Right forelimb (tissue), 1 donor: ENCODE measurements around the gene TMPO.
"Not testable (repeated sequence)": the region's sequence is repeated elsewhere in the genome, so short reads cannot be mapped to it uniquely, and the experiment has no call there.

Experiments used
- DNase-seq: peaks from one replicate; pipeline ENCODE4 v3.0.0-alpha.2; 2018

Gene TMPO

DNA sequence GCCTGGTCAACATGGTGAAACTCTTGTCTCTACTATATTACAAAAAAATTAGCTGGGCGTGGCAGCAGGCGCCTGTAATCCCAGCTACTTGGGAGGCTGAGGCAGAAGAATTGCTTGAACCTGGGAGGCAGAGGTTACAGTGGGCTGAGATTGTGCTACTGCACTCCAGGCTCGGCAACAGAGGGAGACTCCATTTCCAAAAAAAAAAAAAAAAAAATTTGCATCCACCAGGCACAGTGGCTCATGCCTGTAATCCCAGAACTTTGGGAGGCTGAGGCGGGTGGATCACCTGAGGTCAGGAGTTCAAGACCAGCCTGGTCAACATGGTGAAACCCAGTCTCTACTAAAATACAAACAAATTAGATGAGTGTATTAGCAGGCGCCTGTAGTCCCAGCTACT is 3.6 kb upstream of the TMPO start:
- not testable (repeated sequence) for DNase-seq

- DNase-seq = no peak
Observed at GRCh38 chr12:98513379-98514322, 1.7 kb upstream of the TMPO start.

DNA sequence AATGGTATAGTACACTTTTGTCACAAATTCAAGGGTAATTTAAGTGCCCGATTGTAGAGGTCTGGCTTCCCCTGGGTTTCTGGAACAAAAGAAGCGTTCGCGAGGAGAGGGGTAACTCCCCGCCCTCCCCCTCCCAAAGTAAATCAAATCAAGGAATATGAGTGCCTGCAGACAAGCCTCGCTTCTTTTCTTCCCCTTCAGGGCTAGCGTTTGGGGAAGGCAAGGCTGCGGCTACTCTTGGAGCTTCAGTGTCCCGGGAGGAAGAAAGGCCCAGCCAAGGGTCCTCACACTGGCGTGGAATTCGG is 456 bp upstream of the TMPO start:
- no peak for DNase-seq

GRCh38 chr12:98516111-98516873 is 902 bp downstream of the TMPO start:
- peak; percentile 82 for DNase-seq

- DNase-seq = no peak
Observed at GRCh38 chr12:98519257-98519907, 4.0 kb downstream of the TMPO start.

DNA sequence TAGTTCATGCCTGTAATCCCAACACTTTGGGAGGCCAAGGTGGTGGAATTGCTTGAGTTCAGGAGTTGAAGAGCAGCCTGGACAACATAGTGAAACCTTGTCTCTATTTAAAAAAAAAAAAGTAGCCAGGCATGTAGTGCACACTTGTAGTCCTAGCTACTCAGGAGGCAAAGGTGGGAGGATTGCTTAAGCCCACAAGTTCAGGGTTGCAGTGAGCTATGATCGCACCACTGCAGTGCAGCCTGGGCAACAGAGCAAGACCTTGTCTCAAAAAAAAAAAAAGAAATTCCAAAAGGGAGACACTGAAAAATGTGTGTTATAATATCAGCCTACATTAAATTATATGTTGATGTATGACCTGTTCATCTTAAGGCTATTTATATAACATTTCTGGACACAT is 14.7 kb downstream of the TMPO start:
- DNase-seq = no peak

DNA sequence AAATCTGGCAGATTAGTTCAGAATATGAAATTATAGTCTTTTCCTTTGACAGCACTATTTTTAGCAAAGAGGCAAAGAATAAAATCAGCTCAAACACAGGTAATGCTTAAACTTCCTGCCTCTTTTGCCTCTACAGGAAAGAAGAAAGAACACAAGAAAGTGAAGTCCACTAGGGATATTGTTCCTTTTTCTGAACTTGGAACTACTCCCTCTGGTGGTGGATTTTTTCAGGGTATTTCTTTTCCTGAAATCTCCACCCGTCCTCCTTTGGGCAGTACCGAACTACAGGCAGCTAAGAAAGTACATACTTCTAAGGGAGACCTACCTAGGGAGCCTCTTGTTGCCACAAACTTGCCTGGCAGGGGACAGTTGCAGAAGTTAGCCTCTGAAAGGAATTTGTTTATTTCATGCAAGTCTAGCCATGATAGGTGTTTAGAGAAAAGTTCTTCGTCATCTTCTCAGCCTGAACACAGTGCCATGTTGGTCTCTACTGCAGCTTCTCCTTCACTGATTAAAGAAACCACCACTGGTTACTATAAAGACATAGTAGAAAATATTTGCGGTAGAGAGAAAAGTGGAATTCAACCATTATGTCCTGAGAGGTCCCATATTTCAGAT is 17.4 kb downstream of the TMPO start:
- DNase-seq = no peak

- no peak for DNase-seq
Observed at GRCh38 chr12:98533723-98534251, 18.4 kb downstream of the TMPO start.

DNA sequence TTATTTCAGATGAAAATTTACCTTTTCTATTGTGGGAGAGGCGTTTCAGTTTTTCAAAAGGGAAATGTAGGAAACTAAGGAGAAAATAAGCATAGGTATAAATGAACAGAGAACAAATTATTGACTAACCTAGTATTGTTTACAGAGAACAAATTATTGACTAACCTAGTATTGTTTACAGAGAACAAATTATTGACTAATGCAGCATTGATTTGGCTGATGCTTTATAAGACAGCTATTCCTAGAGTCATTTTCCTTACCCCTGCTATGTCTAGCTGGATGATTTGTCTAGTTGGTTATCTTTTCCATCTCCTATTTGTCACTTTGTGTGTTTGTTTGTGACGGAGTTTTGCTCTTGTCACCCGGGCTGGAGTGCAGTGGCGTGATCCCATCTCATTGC is 22.6 kb downstream of the TMPO start:
- DNase-seq = no peak

DNA sequence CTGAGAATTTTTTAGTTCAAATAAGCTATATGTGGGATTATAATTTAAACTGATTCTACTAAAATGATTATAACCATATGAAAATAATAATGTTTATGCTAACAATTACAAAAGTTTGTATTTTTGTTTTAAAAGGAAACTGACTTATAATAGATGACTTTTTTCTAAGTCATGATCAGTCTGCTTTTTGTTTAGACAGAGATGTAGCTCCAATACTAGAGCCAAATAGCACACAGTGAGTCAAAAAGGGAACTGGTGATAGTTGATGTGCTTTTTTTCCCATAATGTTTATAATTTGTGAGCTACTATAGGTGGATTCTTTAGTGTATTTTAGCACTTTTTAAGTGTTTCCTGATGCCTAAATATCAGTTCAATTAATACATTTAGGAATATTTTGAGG is 28.3 kb downstream of the TMPO start:
- DNase-seq = no peak

- DNase-seq = no peak
Observed at GRCh38 chr12:98544751-98545150, 29.4 kb downstream of the TMPO start.

DNA sequence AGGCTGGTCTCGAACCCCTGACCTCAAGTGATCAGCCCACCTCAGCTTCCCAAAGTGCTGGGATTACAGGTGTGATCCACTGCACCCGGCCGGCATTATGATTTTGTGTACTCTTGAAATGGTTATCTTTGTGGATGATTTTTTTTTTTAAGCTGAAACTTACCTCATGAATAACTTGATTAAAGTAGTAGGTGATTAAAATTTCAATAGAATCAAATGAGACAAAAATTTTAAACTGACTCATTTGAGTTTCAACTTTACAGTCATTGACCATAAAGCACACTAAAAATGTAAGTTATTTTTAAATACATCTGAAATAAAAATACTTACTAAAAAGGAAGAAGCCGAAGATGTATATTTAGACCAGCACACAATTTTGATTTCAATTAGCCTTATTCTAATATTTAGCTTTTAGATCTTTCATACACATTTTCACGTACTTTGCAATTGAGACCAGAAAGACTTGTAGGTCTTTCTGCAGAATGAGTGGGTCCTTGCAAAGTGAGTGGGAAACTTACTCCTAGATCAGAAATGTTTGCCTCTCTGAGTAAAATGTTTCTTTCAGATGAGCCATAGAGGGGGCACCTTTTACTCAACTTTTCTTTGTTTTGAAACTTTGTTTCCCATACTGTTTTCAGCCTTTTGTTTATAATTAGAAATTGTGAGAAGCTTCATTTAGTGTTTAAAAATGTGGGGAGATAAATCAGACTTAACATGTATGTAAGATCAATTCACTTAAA is 34.2 kb downstream of the TMPO start:
- DNase-seq = no peak

DNA sequence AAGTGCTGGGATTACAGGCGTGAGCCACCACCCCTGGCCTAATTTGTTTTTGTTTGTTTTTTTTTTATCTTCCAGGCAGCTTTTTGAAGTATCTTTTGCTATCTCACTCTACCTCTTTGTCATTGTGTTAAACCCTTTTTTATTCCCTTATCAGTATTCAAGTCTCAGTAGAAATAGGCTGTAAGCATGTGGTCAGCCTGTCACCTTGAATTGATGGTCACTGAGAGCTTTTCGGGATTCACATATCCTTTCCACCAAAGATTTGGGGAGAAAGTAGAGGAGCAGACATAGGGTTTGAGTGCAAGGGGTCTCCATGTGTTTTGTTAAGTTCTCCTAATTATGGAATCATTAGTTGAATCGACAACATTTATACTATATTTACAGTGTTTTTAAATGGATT is 36.4 kb downstream of the TMPO start:
- DNase-seq = no peak

GRCh38 chr12:98558097-98558496 is 42.7 kb downstream of the TMPO start:
- DNase-seq = not testable (repeated sequence)

DNA sequence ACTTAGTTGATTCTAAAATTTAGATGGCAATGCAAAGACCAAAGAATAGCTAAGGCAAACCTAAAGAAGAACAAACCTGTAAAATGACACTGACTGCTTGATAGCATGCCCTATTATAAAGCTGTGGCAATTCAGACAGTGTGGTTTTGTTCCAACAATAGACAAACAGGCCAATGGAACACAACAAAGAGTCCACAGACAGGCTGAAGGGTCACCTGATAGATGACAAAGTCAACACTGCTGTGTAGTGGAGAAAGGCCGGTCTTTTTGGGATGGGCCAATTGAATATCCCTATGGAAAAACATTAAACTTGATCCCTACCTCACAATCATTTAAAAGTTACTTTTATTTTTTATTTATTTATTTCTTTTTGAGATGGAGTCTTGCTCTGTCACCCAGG is 44.3 kb downstream of the TMPO start:
- DNase-seq = no peak

DNA sequence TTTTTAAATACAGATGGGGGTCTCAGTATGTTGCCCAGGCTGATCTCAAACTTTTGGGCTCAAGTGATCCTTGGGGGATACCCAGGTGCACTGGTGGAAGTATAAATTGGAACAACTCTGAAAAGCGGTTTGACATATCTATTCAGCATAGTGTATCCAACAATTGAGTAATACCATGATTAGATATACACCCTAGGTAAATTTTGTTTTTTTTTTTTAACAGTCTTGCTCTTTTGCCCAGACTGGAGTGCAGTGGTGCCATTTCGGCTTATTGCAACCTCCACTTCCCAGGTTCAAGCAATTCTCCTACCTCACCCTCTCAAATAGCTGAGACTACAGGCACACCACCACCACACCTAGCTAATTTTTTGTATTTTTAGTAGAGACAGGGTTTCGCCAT is 46.5 kb downstream of the TMPO start:
- no peak for DNase-seq

DNA sequence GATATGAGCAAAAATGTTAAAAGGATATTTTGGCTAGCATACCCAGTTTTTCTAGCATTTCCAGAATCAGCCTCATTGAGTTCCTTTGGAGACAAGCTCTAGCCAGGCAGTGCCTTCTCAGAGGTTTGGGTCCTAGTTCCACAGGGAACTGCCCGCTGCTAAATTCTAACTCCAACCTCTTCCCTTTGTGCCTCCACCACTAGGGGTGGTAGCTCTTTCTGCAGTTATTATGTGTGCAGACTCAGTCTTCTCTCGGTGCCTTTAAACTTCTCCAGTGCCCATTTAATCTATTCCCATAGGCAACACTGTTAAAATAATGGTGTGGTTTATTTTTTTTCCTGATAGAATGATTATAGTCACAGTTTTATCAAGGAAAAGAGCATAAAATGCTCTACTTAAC is 56.6 kb downstream of the TMPO start:
- no peak for DNase-seq

DNA sequence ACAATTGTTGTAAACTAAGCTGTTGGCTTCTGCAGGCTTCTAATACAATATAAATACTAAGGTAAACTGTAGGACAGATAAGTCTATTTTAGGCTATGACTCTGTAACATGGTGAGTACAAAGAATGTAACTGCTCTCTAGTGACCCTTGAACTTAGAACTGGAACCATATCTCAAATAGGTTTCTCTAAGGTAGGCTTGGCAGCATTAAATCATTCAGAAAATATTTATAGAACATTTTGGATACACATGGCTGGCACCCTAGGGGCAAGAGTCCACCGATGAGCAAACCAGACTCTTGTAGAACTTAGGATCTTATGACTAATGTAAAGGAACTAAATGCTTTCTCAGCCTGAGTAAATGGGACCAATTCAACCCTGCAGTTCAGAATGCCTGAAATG is 58.7 kb downstream of the TMPO start:
- DNase-seq = no peak

DNA sequence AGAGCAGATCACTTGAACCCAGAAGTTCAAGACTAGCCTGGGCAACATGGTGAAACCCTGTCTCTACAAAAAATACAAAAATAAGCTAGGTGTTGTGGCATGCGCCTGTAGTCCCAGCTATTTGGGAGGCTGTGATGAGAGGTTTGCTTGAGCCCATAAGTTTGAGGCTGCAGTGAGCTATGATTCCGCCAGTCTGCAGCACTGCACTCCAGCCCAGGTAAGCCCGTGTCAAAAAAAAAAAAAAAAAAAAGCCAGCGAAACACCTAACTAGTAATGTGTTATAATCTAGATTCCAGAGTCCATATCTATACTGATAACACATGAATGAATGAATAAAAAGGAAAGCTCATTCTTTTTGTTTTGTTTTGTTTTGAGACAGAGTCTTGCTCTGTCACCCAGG is 59.6 kb downstream of the TMPO start:
- no peak for DNase-seq

GRCh38 chr12:98576795-98577194 is 61.4 kb downstream of the TMPO start:
- not testable (repeated sequence) for DNase-seq

GRCh38 chr12:98578392-98578791 is 63.0 kb downstream of the TMPO start:
- DNase-seq = no peak

GRCh38 chr12:98578821-98579220 is 63.4 kb downstream of the TMPO start:
- no peak for DNase-seq
